Breast epithelium (tissue), 4 donors: ENCODE measurements around the gene NELL1. TPM values are rescaled to one million over a fixed set of nuclear protein-coding genes. Genes with fewer than 3 reads are reported as not detected.

Source experiments
- DNase-seq, 2 donors: peaks; one replicate each; pipeline ENCODE4 v3.0.0-alpha.2; 2019; ENCODE audit warnings: low spot score in 2 of 2
- H3K27ac ChIP-seq, 2 donors: fragments of 200-600 bp; sonication (generic) in 1 of 2; one replicate each; pipeline ENCODE4 v1.5.1; 2016 to 2019; ENCODE audit warnings: mild to moderate bottlenecking in 1 of 2
- H3K27me3 ChIP-seq, 2 donors: fragments of 200-600 bp; sonication (generic) in 1 of 2; one replicate each; pipeline versions ENCODE4 v1.5.1 to v1.6.0; 2017 to 2019; ENCODE audit warnings: control low read depth in 1 of 2, mild to moderate bottlenecking in 1 of 2
- H3K36me3 ChIP-seq: fragments of 200-600 bp; one replicate; pipeline ENCODE4 v1.5.1; 2019
- H3K4me1 ChIP-seq, 2 donors: fragments of 200-600 bp; sonication (generic); one replicate each; pipeline ENCODE4 v1.5.1; 2016 to 2019; ENCODE audit warnings: control low read depth in 1 of 2
- H3K4me3 ChIP-seq, 3 donors: fragments of 200-600 bp; sonication (generic); 1 replicate in 2 of 3; 2 replicates in 1 of 3; pipeline ENCODE4 v1.5.1; 2016 to 2019; ENCODE audit warnings: mild to moderate bottlenecking in 3 of 3, moderate library complexity in 2 of 3
- H3K9me3 ChIP-seq, 2 donors: fragments of 200-600 bp; sonication (generic) in 1 of 2; one replicate each; pipeline ENCODE4 v1.5.1; 2016 to 2019; ENCODE audit warnings: control low read depth in 1 of 2
- CTCF ChIP-seq, 3 donors: fragments of 450-650 bp; IDR thresholded peaks; one replicate each; pipeline ENCODE4 v1.5.1; 2016 to 2017; ENCODE audit warnings: antibody characterized with exemption in 3 of 3, mild to moderate bottlenecking in 3 of 3, moderate library complexity in 3 of 3
- POLR2A ChIP-seq: fragments of 450-650 bp; IDR thresholded peaks from one replicate; pipeline ENCODE4 v1.6.1; 2016; ENCODE audit warnings: antibody characterized with exemption, mild to moderate bottlenecking, moderate library complexity
- POLR2AphosphoS5 ChIP-seq, 3 donors: sonication (generic); formaldehyde crosslinking; IDR thresholded peaks; one replicate each; pipeline ENCODE4 v1.6.1; 2017; ENCODE audit warnings: antibody characterized with exemption in 3 of 3
- intact Hi-C: fragments of 100-400 bp; cut with DNase I; formaldehyde crosslinking; loops from one replicate; pipeline ENCODE4 v1.15.1; 2023; ENCODE audit warnings: low total_unique reads
- total RNA-seq, 3 donors: library from RNA; depleted of rRNA; stranded (reverse); fragments of >200 nt; gene quantifications; one replicate each; pipeline ENCODE4 v1.1.0, GENCODE V29; 2016

Gene NELL1
- total RNA-seq, 3 donors from 2014 or later = 0.15 TPM; not detected in 2

DNA sequence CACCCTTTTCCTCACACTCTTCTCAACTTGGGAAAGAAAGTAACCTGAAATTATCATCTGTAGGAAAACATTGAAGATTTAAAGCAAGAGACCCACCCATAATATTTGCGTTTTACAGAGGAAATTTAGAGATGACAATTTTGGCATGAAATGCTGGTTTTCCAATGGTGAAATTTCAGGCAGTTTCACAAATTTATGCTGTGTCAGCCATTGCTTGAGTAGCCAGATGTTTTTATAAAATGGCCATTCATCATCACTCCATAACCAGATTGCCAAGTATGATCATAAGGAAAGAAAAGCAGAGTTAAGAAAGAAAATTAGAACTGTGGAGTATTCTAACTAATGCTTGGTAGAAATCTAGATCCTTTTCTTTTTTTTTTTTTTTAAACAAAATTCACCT, 732.9 kb downstream of the NELL1 start:
- no peaks in the 10 kb centered on the region for H3K4me1 ChIP-seq
- no peaks in the 10 kb centered on the region for H3K27me3 ChIP-seq
- no peaks in the 10 kb centered on the region for H3K36me3 ChIP-seq
- H3K9me3 ChIP-seq = no peaks in the 10 kb centered on the region
- no peak overlapping the region for H3K27ac ChIP-seq
- H3K4me3 ChIP-seq = no peak overlapping the region
- intact Hi-C loops = no loop called here
- TF ChIP-seq POLR2AphosphoS5 (IDR thresholded peaks at IDR 0.05) (no peak), POLR2A (no peak), CTCF (IDR thresholded peaks at IDR 0.05) (no peak)
- no peak for DNase-seq

DNA sequence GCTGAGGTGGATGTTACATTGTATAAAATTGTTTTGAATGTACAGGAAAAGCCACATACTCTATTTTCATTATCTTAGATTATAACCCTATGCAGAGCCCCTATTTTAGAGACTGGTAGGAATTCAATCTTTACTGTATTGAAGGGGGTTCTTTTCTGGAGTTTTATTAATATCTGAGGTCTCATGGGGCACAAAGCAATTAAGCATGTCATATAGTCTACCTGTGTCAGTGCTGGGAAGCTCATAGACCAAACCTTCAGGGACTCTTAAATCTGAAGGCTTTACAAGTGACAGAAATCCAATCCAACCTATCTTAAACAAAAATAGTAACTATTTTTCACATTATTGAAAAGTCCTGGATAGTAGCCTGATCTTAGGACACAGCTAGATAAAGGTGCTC, 733.7 kb downstream of the NELL1 start:
- intact Hi-C loops = no loop called here
- no peak overlapping the region for H3K27ac ChIP-seq
- H3K4me3 ChIP-seq = no peak overlapping the region

DNA sequence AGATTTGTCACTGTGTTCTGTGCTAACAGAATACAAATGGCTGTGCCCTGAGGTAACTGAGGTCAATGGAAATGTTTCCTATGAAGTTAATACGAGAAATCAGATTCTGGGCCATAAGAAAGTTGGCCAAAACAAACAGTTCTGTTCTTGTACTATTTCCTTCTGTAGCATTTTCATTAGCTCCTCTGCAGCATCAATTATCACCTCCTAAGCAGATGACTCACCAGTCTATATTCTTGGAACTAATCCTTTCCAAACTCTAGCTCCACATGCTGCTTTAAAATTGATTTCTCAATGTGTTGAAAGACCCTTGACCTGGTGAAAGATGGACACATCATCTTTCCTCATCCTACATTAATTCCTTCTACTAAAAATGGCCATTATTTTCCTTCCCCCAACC, 736.0 kb downstream of the NELL1 start:
- intact Hi-C loops = no loop called here
- H3K4me3 ChIP-seq = no peak overlapping the region
- H3K9me3 ChIP-seq = no peaks in the 10 kb centered on the region
- H3K4me1 ChIP-seq = no peaks in the 10 kb centered on the region
- H3K36me3 ChIP-seq = no peaks in the 10 kb centered on the region
- H3K27me3 ChIP-seq = no peaks in the 10 kb centered on the region
- DNase-seq = no peak
- TF ChIP-seq CTCF (IDR thresholded peaks at IDR 0.05) = no peak
- no peak for TF ChIP-seq POLR2A
- TF ChIP-seq POLR2AphosphoS5 (IDR thresholded peaks at IDR 0.05) = no peak
- no peak overlapping the region for H3K27ac ChIP-seq

More for the DNA sequence above, 733.7 kb downstream of the NELL1 start:
- DNase-seq = no peak
- no peaks in the 10 kb centered on the region for H3K36me3 ChIP-seq
- H3K9me3 ChIP-seq = no peaks in the 10 kb centered on the region
- H3K4me1 ChIP-seq = no peaks in the 10 kb centered on the region
- TF ChIP-seq CTCF (IDR thresholded peaks at IDR 0.05) = no peak
- no peak for TF ChIP-seq POLR2A
- TF ChIP-seq POLR2AphosphoS5 (IDR thresholded peaks at IDR 0.05) = no peak
- no peaks in the 10 kb centered on the region for H3K27me3 ChIP-seq

DNA sequence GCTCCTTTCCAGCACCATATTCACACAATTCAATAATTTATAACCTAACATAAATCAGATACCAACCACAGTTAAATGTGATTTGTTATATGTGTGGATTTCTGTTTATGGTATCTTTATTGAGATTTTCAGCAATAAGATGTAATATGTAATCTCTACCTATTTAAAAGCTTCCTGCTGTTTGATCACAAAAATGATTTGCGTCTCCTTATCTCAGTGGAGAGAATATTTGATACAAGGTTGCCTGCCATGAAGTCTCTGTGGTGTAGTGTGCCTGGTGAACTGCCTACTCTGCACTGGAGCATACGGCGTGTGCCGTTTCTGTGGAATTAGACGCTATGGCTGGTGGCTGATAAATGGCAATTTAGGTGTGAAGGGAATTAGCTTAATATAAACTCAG, 741.1 kb downstream of the NELL1 start:
- TF ChIP-seq POLR2AphosphoS5 (IDR thresholded peaks at IDR 0.05) (no peak), CTCF (IDR thresholded peaks at IDR 0.05) (no peak), POLR2A (no peak)
- Histone ChIP-seq H3K4me1 (no peaks in the 10 kb centered on the region), H3K36me3 (no peaks in the 10 kb centered on the region), H3K4me3 (no peak overlapping the region), H3K27me3 (no peaks in the 10 kb centered on the region), H3K9me3 (no peaks in the 10 kb centered on the region), H3K27ac (no peak overlapping the region)
- intact Hi-C loops = no loop called here
- no peak for DNase-seq

- intact Hi-C loops = no loop called here
- TF ChIP-seq CTCF (IDR thresholded peaks at IDR 0.05) (no peak), POLR2A (no peak), POLR2AphosphoS5 (IDR thresholded peaks at IDR 0.05) (no peak)
- Histone ChIP-seq H3K36me3 (no peaks in the 10 kb centered on the region), H3K27me3 (no peaks in the 10 kb centered on the region), H3K9me3 (no peaks in the 10 kb centered on the region), H3K4me3 (no peak overlapping the region), H3K4me1 (no peaks in the 10 kb centered on the region), H3K27ac (no peak overlapping the region)
- no peak for DNase-seq
These were observed 741.7 kb downstream of the NELL1 start for GRCh38 chr11:21411104-21411503.
